Activated CD8-positive, alpha-beta memory T cell treated with anti-CD3 and anti-CD28 coated beads, Interleukin-2, amount 10 ng/mL, durations not matched to agents 7 days and 5 days (primary cell): ENCODE measurements around the gene EFHC1. TPM values are rescaled to one million over a fixed set of nuclear protein-coding genes. Genes with fewer than 3 reads are reported as not detected.

ENCODE experiments used
- ATAC-seq: fragments of 150-1000 bp; cut with Tn5 transposase; one replicate; pipeline ENCODE4 v1.10.0; 2021; ENCODE audit warnings: moderate library complexity
- CTCF ChIA-PET: fragments of 350-600 bp; sonication (Branson Sonifier 250); formaldehyde crosslinking; loops from one replicate; lab custom pipeline; 2021; ENCODE audit warnings: antibody characterized with exemption; lab: Charles Lee
- DNase-seq: peaks from one replicate; pipeline ENCODE4 v3.0.0-alpha.2; 2020
- H3K27ac Mint-ChIP-seq: one replicate; pipeline ENCODE4 v1.8.0; 2021; ENCODE audit warnings: mild to moderate bottlenecking, mixed read lengths
- H3K27me3 Mint-ChIP-seq: one replicate; pipeline ENCODE4 v1.8.0; 2021; ENCODE audit warnings: mixed read lengths
- H3K36me3 Mint-ChIP-seq: one replicate; pipeline ENCODE4 v1.8.0; 2021; ENCODE audit warnings: mild to moderate bottlenecking, mixed read lengths
- H3K4me1 Mint-ChIP-seq: one replicate; pipeline ENCODE4 v1.8.0; 2021; ENCODE audit warnings: mixed read lengths
- H3K4me3 Mint-ChIP-seq: one replicate; pipeline ENCODE4 v1.8.0; 2021; ENCODE audit warnings: mild to moderate bottlenecking, moderate library complexity, mixed read lengths
- H3K9me3 Mint-ChIP-seq: one replicate; pipeline ENCODE4 v1.8.0; 2022; ENCODE audit warnings: low read depth, mixed read lengths
- total RNA-seq, 2 experiments: library from RNA; stranded (reverse); gene quantifications; one replicate each; pipeline ENCODE4 v1.2.3, GENCODE V29; 2021

The EFHC1 gene
- total RNA-seq, 2 experiments from 2014 or later, result 1.7 to 2.1 TPM

- no peaks in the 10 kb centered on the region for H3K36me3 Mint-ChIP-seq
- no peak overlapping the region for H3K4me3 Mint-ChIP-seq
- H3K27ac Mint-ChIP-seq, result no peak overlapping the region
- no peak for DNase-seq
- CTCF ChIA-PET, result no interaction called here
- no peaks in the 10 kb centered on the region for H3K27me3 Mint-ChIP-seq
- no peaks in the 10 kb centered on the region for H3K9me3 Mint-ChIP-seq
- peaks cover 3% of the 10 kb centered on the region for H3K4me1 Mint-ChIP-seq
- ATAC-seq, result no peak
These were observed 83.2 kb downstream of the EFHC1 start for GRCh38 chr6:52503323-52503747.

- Mint-ChIP-seq H3K36me3 (no peaks in the 10 kb centered on the region), H3K9me3 (no peaks in the 10 kb centered on the region), H3K4me3 (no peak overlapping the region), H3K27me3 (no peaks in the 10 kb centered on the region), H3K27ac (no peak overlapping the region), H3K4me1 (peaks cover 3% of the 10 kb centered on the region)
- DNase-seq (no peak), ATAC-seq (peak; percentile 12)
- CTCF ChIA-PET, result no interaction called here
These were observed 84.0 kb downstream of the EFHC1 start for GRCh38 chr6:52503851-52504781.

DNA sequence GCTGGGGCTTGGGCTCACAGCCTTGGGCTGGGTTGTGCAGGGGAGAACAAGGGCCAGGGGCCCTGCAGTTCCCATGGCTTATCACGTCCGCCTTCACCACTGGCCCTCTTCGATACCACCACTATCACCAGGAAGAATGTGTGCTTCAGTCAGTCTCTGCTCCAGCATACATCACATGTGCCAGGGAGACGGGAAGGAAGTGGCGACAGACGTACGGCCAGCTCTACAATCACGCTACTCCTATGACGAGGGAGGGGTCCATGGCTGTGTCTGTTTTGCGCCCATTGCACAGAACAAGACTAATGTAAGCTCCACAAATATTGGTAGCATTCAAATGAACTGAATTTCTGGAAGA, 84.6 kb downstream of the EFHC1 start:
- Mint-ChIP-seq H3K9me3 (no peaks in the 10 kb centered on the region), H3K4me1 (peaks cover 3% of the 10 kb centered on the region), H3K27me3 (no peaks in the 10 kb centered on the region), H3K27ac (no peak overlapping the region), H3K4me3 (no peak overlapping the region), H3K36me3 (no peaks in the 10 kb centered on the region)
- DNase-seq, result no peak
- CTCF ChIA-PET, result no interaction called here
- ATAC-seq, result no peak

GRCh38 chr6:52505726-52506409, 85.7 kb downstream of the EFHC1 start:
- ATAC-seq (no peak), DNase-seq (no peak)
- H3K27me3 Mint-ChIP-seq, result no peaks in the 10 kb centered on the region
- H3K9me3 Mint-ChIP-seq, result no peaks in the 10 kb centered on the region
- H3K4me1 Mint-ChIP-seq, result peaks cover 3% of the 10 kb centered on the region
- CTCF ChIA-PET, result no interaction called here
- H3K4me3 Mint-ChIP-seq, result no peak overlapping the region
- H3K36me3 Mint-ChIP-seq, result no peaks in the 10 kb centered on the region
- no peak overlapping the region for H3K27ac Mint-ChIP-seq

DNA sequence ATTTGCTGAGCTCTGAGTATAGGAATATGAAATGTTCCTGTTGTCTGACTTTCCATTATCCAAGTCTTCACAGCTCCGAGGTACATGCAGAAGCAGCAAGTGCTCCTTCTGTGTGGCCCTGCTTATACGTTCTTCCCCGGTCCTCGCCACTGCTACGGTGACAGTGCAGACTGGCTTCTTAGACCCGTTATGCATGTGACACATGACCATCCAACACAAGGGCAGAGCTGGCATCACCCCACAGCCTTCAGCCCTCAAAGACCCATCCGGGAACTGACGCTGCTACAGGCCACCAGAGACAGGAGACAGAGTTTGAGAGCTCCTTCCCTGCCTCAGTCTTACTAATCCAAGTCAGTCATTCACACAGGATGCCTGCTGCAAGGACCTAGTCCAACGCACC, 86.3 kb downstream of the EFHC1 start:
- CTCF ChIA-PET, result no interaction called here
- Mint-ChIP-seq H3K4me1 (peaks cover 3% of the 10 kb centered on the region), H3K4me3 (no peak overlapping the region), H3K36me3 (no peaks in the 10 kb centered on the region), H3K9me3 (no peaks in the 10 kb centered on the region), H3K27me3 (no peaks in the 10 kb centered on the region), H3K27ac (no peak overlapping the region)
- DNase-seq (no peak), ATAC-seq (no peak)

- DNase-seq (no peak), ATAC-seq (no peak)
- Mint-ChIP-seq H3K9me3 (no peaks in the 10 kb centered on the region), H3K4me1 (peaks cover 3% of the 10 kb centered on the region), H3K36me3 (no peaks in the 10 kb centered on the region), H3K4me3 (no peak overlapping the region), H3K27me3 (no peaks in the 10 kb centered on the region), H3K27ac (no peak overlapping the region)
- CTCF ChIA-PET, result no interaction called here
These were observed 87.6 kb downstream of the EFHC1 start for GRCh38 chr6:52507557-52508260.

DNA sequence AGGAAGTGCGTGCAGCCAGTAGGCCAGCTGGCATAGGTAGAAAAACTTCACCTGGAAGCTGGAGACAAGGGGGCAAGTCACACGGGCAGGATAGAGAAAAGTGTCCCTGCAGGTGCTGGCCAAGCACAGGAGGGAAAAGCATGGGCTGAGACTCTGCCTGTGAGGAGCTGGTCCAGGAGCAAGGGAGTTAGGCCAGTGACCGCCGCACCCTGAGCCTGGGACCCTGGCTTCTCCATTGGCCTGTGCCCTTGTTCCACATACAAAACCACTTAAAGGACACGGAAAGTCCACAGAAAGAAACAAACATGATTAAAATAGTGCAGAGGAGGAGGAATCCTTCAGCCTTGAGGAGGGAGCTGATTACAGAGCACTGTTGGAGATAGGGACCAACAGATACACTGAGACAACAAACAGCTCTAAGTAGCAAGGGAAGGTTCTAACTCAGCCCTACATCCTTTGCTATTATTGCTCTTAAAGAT, 88.2 kb downstream of the EFHC1 start:
- DNase-seq (no peak), ATAC-seq (no peak)
- Mint-ChIP-seq H3K36me3 (no peaks in the 10 kb centered on the region), H3K4me3 (no peak overlapping the region), H3K4me1 (peaks cover 3% of the 10 kb centered on the region), H3K27ac (peak overlapping the region; percentile 3), H3K27me3 (no peaks in the 10 kb centered on the region), H3K9me3 (no peaks in the 10 kb centered on the region)
- CTCF ChIA-PET, result no interaction called here

GRCh38 chr6:52509281-52510212, 89.4 kb downstream of the EFHC1 start:
- Mint-ChIP-seq H3K4me3 (no peak overlapping the region), H3K4me1 (no peaks in the 10 kb centered on the region), H3K27me3 (no peaks in the 10 kb centered on the region), H3K27ac (no peak overlapping the region), H3K36me3 (no peaks in the 10 kb centered on the region), H3K9me3 (no peaks in the 10 kb centered on the region)
- ATAC-seq, result no peak
- CTCF ChIA-PET, result no interaction called here
- no peak for DNase-seq

GRCh38 chr6:52510213-52510562, 90.0 kb downstream of the EFHC1 start:
- CTCF ChIA-PET, result no interaction called here
- ATAC-seq, result no peak
- no peak overlapping the region for H3K4me3 Mint-ChIP-seq
- no peaks in the 10 kb centered on the region for H3K9me3 Mint-ChIP-seq
- DNase-seq, result no peak
- H3K27me3 Mint-ChIP-seq, result no peaks in the 10 kb centered on the region
- no peak overlapping the region for H3K27ac Mint-ChIP-seq
- no peaks in the 10 kb centered on the region for H3K36me3 Mint-ChIP-seq
- H3K4me1 Mint-ChIP-seq, result peaks cover 4% of the 10 kb centered on the region

GRCh38 chr6:52511163-52511562, 91.0 kb downstream of the EFHC1 start:
- H3K27me3 Mint-ChIP-seq, result no peaks in the 10 kb centered on the region
- H3K4me1 Mint-ChIP-seq, result peaks cover 13% of the 10 kb centered on the region
- no peaks in the 10 kb centered on the region for H3K9me3 Mint-ChIP-seq
- DNase-seq (no peak), ATAC-seq (no peak)
- H3K36me3 Mint-ChIP-seq, result no peaks in the 10 kb centered on the region
- H3K27ac Mint-ChIP-seq, result no peak overlapping the region
- no peak overlapping the region for H3K4me3 Mint-ChIP-seq
- CTCF ChIA-PET, result interaction anchor here (0.9 kb wide), 1 partner anchor 152 kb away, joined by 3 read pairs; no protein-coding TSS in a partner anchor

DNA sequence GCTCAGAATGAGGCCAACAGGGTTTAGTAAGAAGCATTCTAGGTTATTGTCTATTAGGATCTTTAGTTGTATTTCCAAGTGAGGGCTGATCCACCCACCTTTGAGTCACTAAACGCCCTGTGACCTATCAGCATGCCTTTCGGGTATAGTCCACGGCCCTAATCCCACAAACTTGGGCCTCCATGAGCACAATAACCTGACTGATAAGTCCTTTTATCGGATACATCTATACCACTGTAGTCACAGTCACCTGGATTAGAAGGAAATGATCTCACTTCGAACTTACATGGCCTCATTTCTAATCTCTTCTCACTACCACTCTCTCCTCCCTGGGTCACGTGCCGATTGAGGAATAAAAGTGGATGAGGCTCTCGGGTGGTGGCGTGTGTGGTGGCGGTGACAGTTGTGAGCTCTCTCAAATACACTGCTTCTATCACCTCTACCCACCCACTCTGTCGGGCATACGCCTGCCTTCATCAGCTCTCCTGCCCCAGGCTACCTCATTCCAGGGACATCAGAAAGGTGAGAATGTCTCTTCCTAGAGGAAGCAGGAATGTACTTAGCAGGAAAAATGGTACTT, 91.5 kb downstream of the EFHC1 start:
- ATAC-seq, result no peak
- no peak overlapping the region for H3K4me3 Mint-ChIP-seq
- no peak for DNase-seq
- no peak overlapping the region for H3K27ac Mint-ChIP-seq
- CTCF ChIA-PET, result interaction anchor here (0.9 kb wide), 1 partner anchor 151 kb away, joined by 3 read pairs; no protein-coding TSS in a partner anchor
- H3K9me3 Mint-ChIP-seq, result no peaks in the 10 kb centered on the region
- H3K27me3 Mint-ChIP-seq, result no peaks in the 10 kb centered on the region
- peaks cover 18% of the 10 kb centered on the region for H3K4me1 Mint-ChIP-seq
- no peaks in the 10 kb centered on the region for H3K36me3 Mint-ChIP-seq

GRCh38 chr6:52512199-52512598, 92.1 kb downstream of the EFHC1 start:
- Mint-ChIP-seq H3K36me3 (no peaks in the 10 kb centered on the region), H3K9me3 (no peaks in the 10 kb centered on the region), H3K4me1 (peaks cover 23% of the 10 kb centered on the region), H3K4me3 (no peak overlapping the region), H3K27ac (no peak overlapping the region), H3K27me3 (no peaks in the 10 kb centered on the region)
- ATAC-seq (no peak), DNase-seq (no peak)
- CTCF ChIA-PET, result interaction anchor here (0.9 kb wide), 1 partner anchor 151 kb away, joined by 3 read pairs; no protein-coding TSS in a partner anchor
